Body of pancreas (tissue), 4 donors: ENCODE results near the gene DAPK2.

Experiments used
- POLR2A ChIP-seq, 3 donors: fragments of 450-650 bp; IDR thresholded peaks; one replicate each; pipeline ENCODE4 v1.6.1; 2016; ENCODE audit warnings: antibody characterized with exemption in 3 of 3, mild to moderate bottlenecking in 2 of 3
- TF ChIP-seq, protein P1 (sequence below), 7 experiments: fragments of 450-650 bp in 4 of 7; fragments of 200-600 bp in 3 of 7; sonication (generic) in 3 of 7; IDR thresholded peaks; one replicate each; pipeline ENCODE4 v1.5.1; 2016 to 2019; ENCODE audit warnings: antibody characterized with exemption in 7 of 7

DNA sequence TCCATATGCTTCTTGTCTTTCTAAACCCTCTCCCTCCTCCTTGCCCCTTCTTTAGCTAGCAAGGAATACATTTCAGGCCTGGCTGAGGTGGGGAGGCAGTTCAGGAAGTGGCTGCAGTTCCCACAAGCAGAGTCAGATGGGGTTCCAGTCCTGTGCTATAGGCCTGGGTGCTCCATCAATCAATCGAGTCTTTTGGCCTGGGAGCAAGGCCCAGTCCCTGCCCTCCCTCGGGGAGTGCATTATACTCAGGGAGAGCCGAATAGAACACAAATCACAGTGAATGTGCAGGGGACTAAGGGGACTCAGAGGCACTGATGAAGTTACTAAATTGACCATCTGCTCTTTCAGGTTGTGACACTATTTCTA lies 154.5 kb downstream of the DAPK2 start:
- no peak for TF ChIP-seq POLR2A (IDR thresholded peaks at IDR 0.05)
- TF ChIP-seq, protein P1, sequence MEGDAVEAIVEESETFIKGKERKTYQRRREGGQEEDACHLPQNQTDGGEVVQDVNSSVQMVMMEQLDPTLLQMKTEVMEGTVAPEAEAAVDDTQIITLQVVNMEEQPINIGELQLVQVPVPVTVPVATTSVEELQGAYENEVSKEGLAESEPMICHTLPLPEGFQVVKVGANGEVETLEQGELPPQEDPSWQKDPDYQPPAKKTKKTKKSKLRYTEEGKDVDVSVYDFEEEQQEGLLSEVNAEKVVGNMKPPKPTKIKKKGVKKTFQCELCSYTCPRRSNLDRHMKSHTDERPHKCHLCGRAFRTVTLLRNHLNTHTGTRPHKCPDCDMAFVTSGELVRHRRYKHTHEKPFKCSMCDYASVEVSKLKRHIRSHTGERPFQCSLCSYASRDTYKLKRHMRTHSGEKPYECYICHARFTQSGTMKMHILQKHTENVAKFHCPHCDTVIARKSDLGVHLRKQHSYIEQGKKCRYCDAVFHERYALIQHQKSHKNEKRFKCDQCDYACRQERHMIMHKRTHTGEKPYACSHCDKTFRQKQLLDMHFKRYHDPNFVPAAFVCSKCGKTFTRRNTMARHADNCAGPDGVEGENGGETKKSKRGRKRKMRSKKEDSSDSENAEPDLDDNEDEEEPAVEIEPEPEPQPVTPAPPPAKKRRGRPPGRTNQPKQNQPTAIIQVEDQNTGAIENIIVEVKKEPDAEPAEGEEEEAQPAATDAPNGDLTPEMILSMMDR (IDR thresholded peaks at IDR 0.05) = no peak
